T-helper 1 cell treated with Interleukin-12 subunit alpha and Interleukin-12 subunit beta and Interleukin-4 antibody, amounts not matched to agents 30 μg/mL and 1 μg/mL, for 36 hours (primary cell): Measurements from ENCODE around the gene STK32B.

Source experiments
- H3K27ac Mint-ChIP-seq: one replicate; pipeline ENCODE4 v1.8.0; 2021; ENCODE audit warnings: mild to moderate bottlenecking, mixed read lengths
- H3K27me3 Mint-ChIP-seq: one replicate; pipeline ENCODE4 v1.8.0; 2021; ENCODE audit warnings: low read depth, mixed read lengths
- H3K36me3 Mint-ChIP-seq: one replicate; pipeline ENCODE4 v1.8.0; 2021; ENCODE audit warnings: low read depth, mixed read lengths
- H3K4me1 Mint-ChIP-seq: one replicate; pipeline ENCODE4 v1.8.0; 2021; ENCODE audit warnings: low read depth, mixed read lengths
- H3K4me3 Mint-ChIP-seq: one replicate; pipeline ENCODE4 v1.8.0; 2021; ENCODE audit warnings: mild to moderate bottlenecking, moderate library complexity, mixed read lengths
- H3K9me3 Mint-ChIP-seq: one replicate; pipeline ENCODE4 v1.8.0; 2021; ENCODE audit warnings: mixed read lengths

STK32B gene

GRCh38 chr4:5069901-5070300 is 18.6 kb downstream of the STK32B start:
- Mint-ChIP-seq H3K27me3 (no peaks in the 10 kb centered on the region), H3K4me3 (no peak overlapping the region)

DNA sequence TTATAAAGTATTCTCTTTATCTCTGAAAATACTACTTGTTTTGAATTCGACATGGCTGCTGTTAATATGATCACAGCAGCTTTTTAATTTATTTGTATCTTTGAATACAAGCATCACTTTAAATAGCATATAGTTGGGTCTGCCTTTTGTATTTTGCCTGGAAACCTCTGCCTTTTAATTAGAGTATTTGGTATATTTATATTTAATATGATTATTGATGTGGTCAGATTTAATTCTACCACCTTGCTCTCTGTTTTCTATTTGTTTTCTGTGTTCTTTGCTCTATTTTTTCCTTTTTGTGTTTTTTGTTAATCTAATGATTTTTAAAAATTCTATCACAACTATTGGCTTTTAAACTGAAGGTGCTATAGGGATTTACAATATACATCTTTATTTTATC is 21.7 kb downstream of the STK32B start:
- H3K36me3 Mint-ChIP-seq = no peaks in the 10 kb centered on the region
- no peak overlapping the region for H3K4me3 Mint-ChIP-seq

More at GRCh38 chr4:5069901-5070300, 18.6 kb downstream of the STK32B start:
- H3K36me3 Mint-ChIP-seq = no peaks in the 10 kb centered on the region
- H3K27ac Mint-ChIP-seq = no peak overlapping the region
- peaks cover 14% of the 10 kb centered on the region for H3K9me3 Mint-ChIP-seq
- no peaks in the 10 kb centered on the region for H3K4me1 Mint-ChIP-seq

GRCh38 chr4:5078009-5078408 is 26.7 kb downstream of the STK32B start:
- H3K4me3 Mint-ChIP-seq = no peak overlapping the region
- no peaks in the 10 kb centered on the region for H3K4me1 Mint-ChIP-seq
- no peaks in the 10 kb centered on the region for H3K36me3 Mint-ChIP-seq
- H3K27me3 Mint-ChIP-seq = no peaks in the 10 kb centered on the region
- H3K9me3 Mint-ChIP-seq = peaks cover 23% of the 10 kb centered on the region
- no peak overlapping the region for H3K27ac Mint-ChIP-seq

More for the DNA sequence above, 21.7 kb downstream of the STK32B start:
- H3K27me3 Mint-ChIP-seq = no peaks in the 10 kb centered on the region
- no peak overlapping the region for H3K27ac Mint-ChIP-seq
- H3K4me1 Mint-ChIP-seq = no peaks in the 10 kb centered on the region
- peaks cover 13% of the 10 kb centered on the region for H3K9me3 Mint-ChIP-seq

GRCh38 chr4:5079581-5079980 is 28.3 kb downstream of the STK32B start:
- no peak overlapping the region for H3K4me3 Mint-ChIP-seq
- no peaks in the 10 kb centered on the region for H3K4me1 Mint-ChIP-seq
- no peaks in the 10 kb centered on the region for H3K27me3 Mint-ChIP-seq

DNA sequence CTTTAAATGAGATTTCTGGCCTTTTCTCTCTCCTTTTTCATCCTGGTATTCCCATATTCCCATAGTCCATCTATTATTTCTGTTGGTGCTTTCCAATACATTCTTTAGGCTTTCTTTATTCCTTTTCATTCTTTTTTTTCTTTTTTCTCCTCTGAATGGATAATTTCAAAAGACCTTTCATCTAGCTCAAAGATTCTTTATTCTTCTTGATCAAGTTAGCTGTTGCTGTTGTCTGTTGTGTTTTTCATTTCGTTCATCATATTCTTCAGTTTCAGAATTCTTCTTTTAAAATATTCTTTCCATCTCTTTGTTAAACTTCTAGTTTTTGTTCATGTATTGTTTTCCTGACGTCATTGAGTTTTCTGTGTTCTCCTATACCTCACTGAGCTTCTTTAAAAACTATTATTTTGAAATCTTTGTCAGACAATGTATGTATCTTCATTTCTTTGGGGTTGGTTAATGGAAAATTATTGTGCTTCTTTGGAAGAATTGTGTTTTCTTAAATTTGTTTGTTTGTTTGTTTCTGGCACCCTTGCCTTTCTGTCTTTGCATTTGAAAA is 30.2 kb downstream of the STK32B start:
- Mint-ChIP-seq H3K36me3 (no peaks in the 10 kb centered on the region), H3K9me3 (peaks cover 35% of the 10 kb centered on the region), H3K27ac (no peak overlapping the region), H3K4me3 (no peak overlapping the region), H3K4me1 (no peaks in the 10 kb centered on the region), H3K27me3 (no peaks in the 10 kb centered on the region)

More at GRCh38 chr4:5079581-5079980, 28.3 kb downstream of the STK32B start:
- no peak overlapping the region for H3K27ac Mint-ChIP-seq
- H3K9me3 Mint-ChIP-seq = peaks cover 26% of the 10 kb centered on the region
- no peaks in the 10 kb centered on the region for H3K36me3 Mint-ChIP-seq

- H3K36me3 Mint-ChIP-seq = no peaks in the 10 kb centered on the region
- H3K9me3 Mint-ChIP-seq = peaks cover 40% of the 10 kb centered on the region
- H3K4me1 Mint-ChIP-seq = no peaks in the 10 kb centered on the region
- no peak overlapping the region for H3K27ac Mint-ChIP-seq
- no peak overlapping the region for H3K4me3 Mint-ChIP-seq
- no peaks in the 10 kb centered on the region for H3K27me3 Mint-ChIP-seq
Measured at GRCh38 chr4:5082376-5082775, 31.1 kb downstream of the STK32B start.

DNA sequence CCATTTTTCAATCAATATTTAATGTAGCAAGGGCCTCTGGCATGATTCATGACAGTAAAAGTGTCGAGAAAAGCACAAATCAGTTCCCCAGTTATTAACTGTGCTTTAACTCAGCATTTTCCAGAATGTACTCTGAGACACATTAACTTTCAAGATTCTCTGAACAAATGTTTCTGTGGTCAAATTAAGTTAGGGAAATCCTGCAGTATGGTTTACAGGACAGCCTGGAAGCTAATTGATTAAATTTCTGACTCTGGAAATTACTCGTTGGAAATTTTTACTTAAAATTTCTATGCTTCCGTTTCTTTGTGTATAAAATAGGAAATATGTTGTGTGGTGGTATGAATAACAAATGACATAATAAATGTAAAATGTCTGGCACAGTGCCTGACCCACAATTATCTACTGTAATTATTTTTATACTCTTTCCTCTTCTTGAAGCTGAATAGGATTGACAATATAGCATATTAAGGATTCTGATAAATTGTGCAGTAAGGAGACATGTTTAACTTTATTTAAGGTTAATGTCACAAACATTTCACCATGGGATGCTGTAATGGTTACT is 33.7 kb downstream of the STK32B start:
- no peaks in the 10 kb centered on the region for H3K36me3 Mint-ChIP-seq
- H3K4me3 Mint-ChIP-seq = no peak overlapping the region
- H3K9me3 Mint-ChIP-seq = peaks cover 36% of the 10 kb centered on the region
- no peak overlapping the region for H3K27ac Mint-ChIP-seq
- no peaks in the 10 kb centered on the region for H3K4me1 Mint-ChIP-seq
- no peaks in the 10 kb centered on the region for H3K27me3 Mint-ChIP-seq

DNA sequence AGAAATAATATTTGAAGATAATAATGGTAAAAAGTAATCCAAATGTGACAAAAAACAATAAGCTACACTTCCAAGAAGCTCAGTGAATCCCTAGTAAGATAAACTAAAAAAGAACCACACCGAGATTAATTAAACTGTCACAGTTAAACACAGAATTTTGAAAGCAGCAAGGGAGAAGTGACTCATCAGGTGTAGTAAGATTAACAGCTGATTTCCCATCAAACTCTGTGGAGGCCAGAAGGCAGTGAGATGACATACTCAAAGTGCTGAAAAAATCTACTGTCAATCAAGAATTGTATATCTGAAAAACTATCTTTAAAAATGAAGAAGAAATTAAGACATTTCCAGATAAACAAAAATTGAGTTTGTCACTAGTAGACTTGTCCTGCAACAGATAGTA is 35.3 kb downstream of the STK32B start:
- Mint-ChIP-seq H3K9me3 (peaks cover 29% of the 10 kb centered on the region), H3K36me3 (no peaks in the 10 kb centered on the region), H3K27me3 (no peaks in the 10 kb centered on the region), H3K27ac (no peak overlapping the region), H3K4me3 (no peak overlapping the region), H3K4me1 (no peaks in the 10 kb centered on the region)

GRCh38 chr4:5096261-5096660 is 45.0 kb downstream of the STK32B start:
- Mint-ChIP-seq H3K27ac (no peak overlapping the region), H3K27me3 (no peaks in the 10 kb centered on the region), H3K4me3 (no peak overlapping the region), H3K4me1 (no peaks in the 10 kb centered on the region), H3K9me3 (peaks cover 12% of the 10 kb centered on the region), H3K36me3 (no peaks in the 10 kb centered on the region)

- Mint-ChIP-seq H3K36me3 (no peaks in the 10 kb centered on the region), H3K4me3 (no peak overlapping the region), H3K27me3 (no peaks in the 10 kb centered on the region), H3K27ac (no peak overlapping the region), H3K4me1 (no peaks in the 10 kb centered on the region), H3K9me3 (peaks cover 12% of the 10 kb centered on the region)
Measured at GRCh38 chr4:5098176-5098575, 46.9 kb downstream of the STK32B start.

DNA sequence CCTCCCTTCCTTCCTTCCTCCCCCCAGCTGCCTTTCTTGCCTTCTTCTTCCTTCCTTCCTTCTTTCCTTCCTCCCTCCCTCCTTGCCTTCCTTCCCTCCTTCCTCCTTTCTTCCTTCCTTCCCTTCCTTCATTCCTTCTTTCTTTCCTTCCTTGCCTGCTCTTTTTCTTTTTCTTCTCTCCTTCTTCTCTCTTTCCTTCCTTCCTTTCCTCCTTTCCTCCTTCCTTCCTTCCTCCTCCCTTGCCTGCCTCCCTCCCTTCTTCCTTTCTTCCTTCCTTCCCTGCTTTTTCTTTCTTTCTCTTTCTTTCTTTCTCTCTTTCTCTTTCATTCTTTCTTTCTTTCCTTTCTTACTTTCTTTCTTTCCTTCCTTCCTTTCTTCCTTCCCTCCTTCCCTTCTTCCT is 49.1 kb downstream of the STK32B start:
- no peaks in the 10 kb centered on the region for H3K4me1 Mint-ChIP-seq
- H3K36me3 Mint-ChIP-seq = no peaks in the 10 kb centered on the region
- H3K4me3 Mint-ChIP-seq = no peak overlapping the region
- H3K9me3 Mint-ChIP-seq = peaks cover 12% of the 10 kb centered on the region
- H3K27ac Mint-ChIP-seq = no peak overlapping the region
- H3K27me3 Mint-ChIP-seq = no peaks in the 10 kb centered on the region

- H3K27ac Mint-ChIP-seq = no peak overlapping the region
- no peak overlapping the region for H3K4me3 Mint-ChIP-seq
- H3K27me3 Mint-ChIP-seq = no peaks in the 10 kb centered on the region
- H3K9me3 Mint-ChIP-seq = peaks cover 12% of the 10 kb centered on the region
- no peaks in the 10 kb centered on the region for H3K4me1 Mint-ChIP-seq
- H3K36me3 Mint-ChIP-seq = no peaks in the 10 kb centered on the region
Measured at GRCh38 chr4:5100986-5101385, 49.7 kb downstream of the STK32B start.

- H3K27ac Mint-ChIP-seq = no peak overlapping the region
- peaks cover 12% of the 10 kb centered on the region for H3K9me3 Mint-ChIP-seq
- H3K4me1 Mint-ChIP-seq = no peaks in the 10 kb centered on the region
- H3K4me3 Mint-ChIP-seq = no peak overlapping the region
- H3K36me3 Mint-ChIP-seq = no peaks in the 10 kb centered on the region
- H3K27me3 Mint-ChIP-seq = no peaks in the 10 kb centered on the region
Measured at GRCh38 chr4:5101571-5101970, 50.3 kb downstream of the STK32B start.

GRCh38 chr4:5110901-5111300 is 59.6 kb downstream of the STK32B start:
- no peaks in the 10 kb centered on the region for H3K9me3 Mint-ChIP-seq

DNA sequence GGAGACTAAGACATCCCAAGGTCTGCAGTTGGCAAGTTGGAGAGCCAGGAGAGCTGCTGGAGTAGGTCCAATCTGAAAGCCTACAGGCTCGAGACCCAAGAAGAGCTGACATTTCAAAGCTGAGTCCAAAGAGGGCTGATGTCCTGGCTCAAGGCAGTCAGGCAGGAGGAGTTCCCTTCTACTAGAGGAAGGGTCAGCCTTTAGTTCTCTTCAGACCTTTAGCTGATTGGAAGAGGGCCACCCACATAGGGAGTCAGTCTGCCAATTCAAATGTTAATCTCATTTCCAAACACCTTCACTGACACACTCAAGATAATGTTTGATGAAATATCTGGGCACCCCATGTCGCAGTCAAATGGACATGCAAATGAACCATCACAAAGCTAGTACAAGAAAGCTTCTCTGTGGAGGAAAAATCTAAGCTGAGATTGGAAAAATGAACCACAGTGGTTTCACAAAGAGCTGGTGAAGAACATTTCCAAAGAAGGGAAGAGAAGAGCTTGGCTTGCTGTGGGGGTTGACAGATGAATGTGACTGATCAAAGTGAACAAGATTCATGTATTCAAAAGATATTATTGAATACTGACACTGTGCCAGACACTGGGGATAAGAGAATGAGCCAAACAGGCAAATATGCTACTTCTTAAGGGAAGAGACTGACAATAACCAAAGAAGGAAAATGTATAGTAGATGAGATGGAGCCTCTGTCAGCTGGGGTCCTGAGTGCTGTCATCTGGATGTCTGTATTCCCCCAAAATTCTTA is 61.2 kb downstream of the STK32B start:
- H3K4me1 Mint-ChIP-seq = no peaks in the 10 kb centered on the region
- no peaks in the 10 kb centered on the region for H3K9me3 Mint-ChIP-seq
- no peak overlapping the region for H3K4me3 Mint-ChIP-seq
- no peaks in the 10 kb centered on the region for H3K36me3 Mint-ChIP-seq
- no peaks in the 10 kb centered on the region for H3K27me3 Mint-ChIP-seq
- no peak overlapping the region for H3K27ac Mint-ChIP-seq

More at GRCh38 chr4:5110901-5111300, 59.6 kb downstream of the STK32B start:
- H3K27ac Mint-ChIP-seq = no peak overlapping the region
- no peak overlapping the region for H3K4me3 Mint-ChIP-seq
- no peaks in the 10 kb centered on the region for H3K27me3 Mint-ChIP-seq
- H3K4me1 Mint-ChIP-seq = no peaks in the 10 kb centered on the region
- no peaks in the 10 kb centered on the region for H3K36me3 Mint-ChIP-seq
